ENCODE data around the gene NTRK2.

Gene NTRK2

GRCh38 chr9:84785792-84786547 is 116.4 kb downstream of the NTRK2 start:
- no peak for DNase-seq

- DNase-seq: no peak
These were observed 119.4 kb downstream of the NTRK2 start for GRCh38 chr9:84788803-84789462.

GRCh38 chr9:84789463-84789830 is 119.9 kb downstream of the NTRK2 start:
- DNase-seq: no peak

GRCh38 chr9:84791643-84792042 is 122.1 kb downstream of the NTRK2 start:
- DNase-seq: no peak

- no peak for DNase-seq
These were observed 123.7 kb downstream of the NTRK2 start for GRCh38 chr9:84793251-84793650.

DNA sequence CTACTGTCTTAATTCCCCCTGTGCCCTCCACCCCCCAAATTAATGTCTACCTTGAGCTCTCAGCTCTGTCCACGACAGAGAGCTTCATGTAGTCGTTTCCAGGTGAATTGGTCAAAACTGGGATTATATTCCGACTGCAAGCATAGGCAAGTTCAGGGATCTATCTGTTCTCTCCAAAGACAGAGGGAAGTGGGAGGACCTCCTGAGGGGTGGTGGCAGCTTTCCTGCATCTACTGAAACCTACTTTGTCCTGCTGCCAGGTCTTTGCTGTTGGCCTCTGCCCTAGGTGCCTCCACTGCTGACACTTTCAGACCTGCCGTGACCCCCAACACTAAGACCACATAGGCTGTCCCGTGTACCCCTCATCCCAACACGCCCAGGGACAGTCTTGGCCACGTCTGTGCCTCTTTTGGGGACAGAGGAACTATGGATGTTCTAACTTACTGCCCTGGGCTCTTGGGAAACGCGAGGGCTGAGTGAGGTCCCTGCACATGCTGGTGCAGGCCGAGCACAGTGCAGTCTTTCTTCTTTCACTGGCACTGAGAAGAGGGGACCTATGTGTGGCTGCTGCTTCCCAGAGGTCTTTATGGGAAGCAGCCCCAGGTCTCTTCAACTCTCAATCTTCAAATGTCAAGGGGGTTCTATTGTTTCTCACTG is 125.6 kb downstream of the NTRK2 start:
- DNase-seq: no peak

- DNase-seq: no peak
These were observed 126.9 kb downstream of the NTRK2 start for GRCh38 chr9:84796404-84796803.

GRCh38 chr9:84799251-84799650 is 129.7 kb downstream of the NTRK2 start:
- no peak for DNase-seq

- no peak for DNase-seq
These were observed 135.6 kb downstream of the NTRK2 start for GRCh38 chr9:84804951-84805694.

DNA sequence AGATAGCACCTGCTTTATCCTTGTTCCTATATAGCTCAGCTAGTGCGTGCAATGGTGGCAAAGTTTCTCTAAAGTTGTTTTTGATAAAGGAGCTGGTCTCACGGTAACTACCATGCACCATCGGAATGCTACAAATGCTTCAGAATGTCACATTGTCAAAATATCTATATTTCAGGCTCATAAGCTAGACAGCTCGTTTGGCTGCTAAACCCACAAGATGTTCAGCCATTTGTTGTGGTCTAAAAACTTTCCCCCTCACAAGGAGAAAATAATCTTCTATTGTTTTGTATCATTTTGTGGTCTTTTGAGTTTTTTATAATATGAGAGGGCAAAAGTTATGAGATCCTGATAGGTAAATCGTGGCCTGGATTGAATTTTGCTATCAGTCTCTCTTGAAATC is 137.9 kb downstream of the NTRK2 start:
- DNase-seq: no peak

- DNase-seq: no peak
These were observed 138.4 kb downstream of the NTRK2 start for GRCh38 chr9:84807870-84808390.

GRCh38 chr9:84808416-84808815 is 138.9 kb downstream of the NTRK2 start:
- DNase-seq: no peak

DNA sequence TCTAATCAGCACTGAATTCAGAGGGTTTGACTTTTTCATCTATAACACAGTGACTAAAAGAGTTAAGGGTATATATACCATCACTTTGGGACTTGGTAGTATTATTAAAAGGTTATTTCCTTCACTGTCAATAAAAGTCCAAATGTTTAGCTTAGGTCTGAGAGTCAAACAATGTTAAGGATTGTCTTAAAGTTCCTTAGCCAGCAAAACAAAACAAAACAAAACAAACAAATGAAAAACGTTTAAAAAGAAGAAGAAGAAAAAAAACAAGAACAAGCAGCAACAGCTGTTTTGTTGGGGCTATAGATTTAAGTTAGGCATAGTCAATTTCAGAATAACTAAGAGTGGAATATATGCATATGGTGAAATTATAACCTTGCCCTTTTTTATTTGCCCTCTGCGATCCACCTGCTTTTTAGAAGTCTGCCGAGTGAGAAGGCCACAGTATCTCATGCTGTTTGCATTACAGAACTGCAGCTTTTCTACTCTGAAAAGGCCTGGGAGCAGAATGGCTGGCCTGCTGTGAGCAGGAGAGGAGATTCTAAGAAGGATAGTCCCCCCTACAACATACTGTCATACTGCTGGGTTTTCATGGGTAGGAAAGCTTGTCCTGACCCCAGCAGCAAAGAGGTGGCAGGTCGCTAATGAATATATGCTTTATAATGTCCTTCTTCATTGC is 141.7 kb downstream of the NTRK2 start:
- DNase-seq: no peak

- no peak for DNase-seq
These were observed 142.2 kb downstream of the NTRK2 start for GRCh38 chr9:84811751-84812074.

- no peak for DNase-seq
These were observed 142.8 kb downstream of the NTRK2 start for GRCh38 chr9:84812355-84812754.

- no peak for DNase-seq
These were observed 143.3 kb downstream of the NTRK2 start for GRCh38 chr9:84812847-84813246.

DNA sequence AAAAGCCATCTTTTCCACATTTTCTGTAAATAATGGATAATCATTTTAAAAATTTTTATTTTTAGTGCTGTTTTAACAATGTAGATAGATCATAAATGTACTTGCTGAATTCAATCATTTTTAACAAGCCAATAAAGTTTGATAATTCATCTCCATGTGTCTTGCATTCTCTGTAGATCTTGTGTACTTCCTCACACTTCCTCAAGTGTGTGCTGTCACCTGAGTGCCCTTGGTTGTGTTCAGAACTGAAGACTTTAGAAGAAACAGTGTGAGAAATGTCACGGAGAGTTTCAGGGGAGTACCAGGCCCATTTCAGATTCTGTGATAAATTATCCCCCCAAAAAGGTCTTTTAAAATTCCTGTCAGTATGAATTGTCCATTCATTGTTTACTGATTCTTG is 146.0 kb downstream of the NTRK2 start:
- no peak for DNase-seq

- DNase-seq: no peak
These were observed 147.5 kb downstream of the NTRK2 start for GRCh38 chr9:84817038-84817437.

GRCh38 chr9:84818791-84819190 is 149.3 kb downstream of the NTRK2 start:
- no peak for DNase-seq

DNA sequence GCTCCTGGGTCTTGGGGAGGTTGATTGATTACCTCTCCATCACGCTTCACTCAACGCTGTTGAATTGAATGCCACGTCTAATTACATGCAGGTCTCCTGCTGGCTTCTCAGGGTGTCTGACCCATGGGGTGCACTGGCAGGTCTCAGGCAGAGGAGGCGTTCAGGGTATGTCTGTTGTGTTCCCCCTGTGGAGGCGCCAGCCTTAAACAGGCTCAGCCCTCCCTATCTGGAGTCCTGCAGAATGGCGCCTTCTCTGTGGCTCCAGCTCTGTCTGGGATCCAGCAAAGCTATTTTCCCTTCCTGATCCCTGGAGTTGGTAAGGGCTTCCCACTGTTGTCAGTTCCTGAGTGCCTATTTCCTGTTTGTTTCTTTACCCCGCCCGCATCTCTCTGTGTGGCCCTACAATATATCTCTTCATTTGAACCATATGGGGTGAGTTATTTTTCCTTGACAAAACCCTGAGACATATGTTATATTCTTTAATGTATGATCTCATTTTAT is 150.0 kb downstream of the NTRK2 start:
- no peak for DNase-seq

DNA sequence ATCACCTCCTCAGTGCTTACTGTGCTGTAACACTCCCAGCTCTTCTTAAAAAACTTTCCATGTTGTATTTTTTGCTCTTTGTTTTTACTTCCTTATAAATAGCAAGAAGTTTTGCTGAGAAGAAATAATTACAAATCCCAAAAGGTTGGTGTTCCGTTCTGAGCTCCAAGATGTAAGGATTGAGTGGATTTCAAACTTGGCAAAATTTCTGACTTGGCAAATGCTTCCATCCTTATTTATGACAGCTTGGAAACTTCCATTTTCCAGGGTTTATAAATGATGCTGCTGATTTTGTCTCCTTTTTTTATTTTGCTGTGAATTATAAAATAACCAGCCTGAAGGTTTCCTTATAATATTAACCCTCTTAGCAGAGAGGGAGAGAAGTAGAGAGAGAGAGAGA is 151.9 kb downstream of the NTRK2 start:
- no peak for DNase-seq

- DNase-seq: no peak
These were observed 153.2 kb downstream of the NTRK2 start for GRCh38 chr9:84822589-84823233.

All from inflammatory macrophage treated with lipopolysaccharide for 4 hours (primary cell).